ENCODE results near the gene PDE9A. TPM values are rescaled to one million over a fixed set of nuclear protein-coding genes. Genes with fewer than 3 reads are reported as not detected.

Gene PDE9A
- total RNA-seq, 3 donors from 2014 or later = 3.0 to 14.7 (median 10.5) TPM

DNA sequence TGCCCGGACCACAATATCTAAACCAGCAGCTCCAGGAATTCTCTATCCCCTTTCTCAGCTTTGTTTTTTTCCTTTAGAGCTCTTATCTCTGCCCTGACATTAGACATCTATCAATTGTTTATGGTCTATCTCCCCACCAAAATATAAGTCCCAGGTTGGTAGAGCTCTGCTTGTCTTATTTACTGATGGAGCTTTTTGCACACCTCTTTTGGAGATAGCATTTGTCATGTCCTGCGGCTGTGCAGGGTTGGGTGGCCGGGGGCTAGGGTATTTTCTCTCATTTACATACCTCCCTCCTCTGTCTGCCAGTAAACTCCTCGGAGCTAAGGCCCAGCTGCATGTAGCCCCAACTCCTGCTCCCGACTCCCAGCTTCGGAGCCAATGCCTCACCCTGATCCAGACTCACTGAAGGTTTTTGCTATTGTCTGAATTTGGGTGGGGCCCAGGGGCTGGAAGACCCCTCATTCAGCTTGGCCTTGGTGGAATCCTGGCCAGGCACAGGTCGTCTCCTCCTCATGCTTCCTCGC is 11.1 kb upstream of the PDE9A start:
- intact Hi-C loops (cut with DNase I; ENCODE audit: low total_unique reads) = no loop called here
- H3K4me1 ChIP-seq = peaks cover 0 to 6% of the 10 kb centered on the region in 2 donors
- H3K9me3 ChIP-seq = no peaks in the 10 kb centered on the region
- TF ChIP-seq, protein P1, sequence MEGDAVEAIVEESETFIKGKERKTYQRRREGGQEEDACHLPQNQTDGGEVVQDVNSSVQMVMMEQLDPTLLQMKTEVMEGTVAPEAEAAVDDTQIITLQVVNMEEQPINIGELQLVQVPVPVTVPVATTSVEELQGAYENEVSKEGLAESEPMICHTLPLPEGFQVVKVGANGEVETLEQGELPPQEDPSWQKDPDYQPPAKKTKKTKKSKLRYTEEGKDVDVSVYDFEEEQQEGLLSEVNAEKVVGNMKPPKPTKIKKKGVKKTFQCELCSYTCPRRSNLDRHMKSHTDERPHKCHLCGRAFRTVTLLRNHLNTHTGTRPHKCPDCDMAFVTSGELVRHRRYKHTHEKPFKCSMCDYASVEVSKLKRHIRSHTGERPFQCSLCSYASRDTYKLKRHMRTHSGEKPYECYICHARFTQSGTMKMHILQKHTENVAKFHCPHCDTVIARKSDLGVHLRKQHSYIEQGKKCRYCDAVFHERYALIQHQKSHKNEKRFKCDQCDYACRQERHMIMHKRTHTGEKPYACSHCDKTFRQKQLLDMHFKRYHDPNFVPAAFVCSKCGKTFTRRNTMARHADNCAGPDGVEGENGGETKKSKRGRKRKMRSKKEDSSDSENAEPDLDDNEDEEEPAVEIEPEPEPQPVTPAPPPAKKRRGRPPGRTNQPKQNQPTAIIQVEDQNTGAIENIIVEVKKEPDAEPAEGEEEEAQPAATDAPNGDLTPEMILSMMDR (IDR thresholded peaks at IDR 0.05) = no peak
- TF ChIP-seq POLR2A (IDR thresholded peaks at IDR 0.05) = no peak
- no peak for TF ChIP-seq POLR2AphosphoS5 (IDR thresholded peaks at IDR 0.05)
- H3K36me3 ChIP-seq = no peaks in the 10 kb centered on the region
- DNase-seq (ENCODE audit: low spot score in 2 of 2) = no peak
- no peaks in the 10 kb centered on the region for H3K27me3 ChIP-seq
- no peak overlapping the region for H3K27ac ChIP-seq
- H3K4me3 ChIP-seq = no peak overlapping the region

DNA sequence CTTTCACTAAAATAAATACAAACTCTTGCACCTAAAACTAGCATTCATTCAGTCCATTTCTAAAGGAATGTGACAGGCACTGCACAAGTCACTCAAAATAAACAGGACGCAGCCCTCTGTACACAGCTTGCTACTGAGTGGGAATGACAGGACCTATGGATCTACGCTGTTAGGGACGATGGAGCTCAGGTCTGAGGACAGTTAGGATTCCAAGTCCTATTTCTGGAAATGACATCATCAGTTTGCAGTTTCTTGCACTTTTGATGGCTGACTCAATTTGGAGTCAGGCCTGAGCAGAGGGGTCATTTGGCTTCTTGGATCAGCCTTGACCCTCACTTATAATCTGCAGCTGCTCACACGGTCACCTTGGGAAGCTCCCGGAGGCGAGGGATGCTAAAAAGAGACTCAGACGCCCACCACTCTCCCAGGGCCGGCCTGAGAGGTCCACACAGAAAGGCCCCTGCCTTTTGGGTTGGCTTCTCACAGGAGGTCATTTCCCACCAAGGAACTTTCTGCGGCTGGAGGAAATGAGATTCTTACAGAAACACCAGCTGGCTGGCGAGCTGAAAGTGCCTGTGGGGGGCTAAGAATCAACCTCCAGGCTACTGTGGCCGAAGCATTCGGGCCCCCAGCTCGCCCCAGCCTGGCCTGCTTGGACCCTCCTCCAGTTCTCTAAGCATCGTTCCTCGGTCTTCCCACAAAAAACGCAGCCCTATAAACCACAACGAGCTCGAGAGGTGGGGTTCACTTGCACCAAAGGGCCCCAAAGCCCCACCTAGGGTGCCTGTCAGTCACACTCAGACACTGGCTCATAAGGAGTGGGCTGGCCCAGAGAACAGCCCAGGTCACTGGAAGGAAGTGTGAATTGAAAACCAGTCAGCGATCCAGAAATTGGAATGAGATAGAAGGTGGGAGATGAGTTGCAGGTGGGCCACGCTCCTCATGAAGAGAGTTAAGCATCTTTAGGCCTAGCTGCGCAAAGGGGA is 8.9 kb upstream of the PDE9A start:
- no peak for DNase-seq (ENCODE audit: low spot score in 2 of 2)
- intact Hi-C loops (cut with DNase I; ENCODE audit: low total_unique reads) = no loop called here
- no peak overlapping the region for H3K27ac ChIP-seq
- no peaks in the 10 kb centered on the region for H3K9me3 ChIP-seq
- no peaks in the 10 kb centered on the region for H3K36me3 ChIP-seq
- H3K27me3 ChIP-seq = no peaks in the 10 kb centered on the region
- peaks cover 0 to 6% of the 10 kb centered on the region in 2 donors for H3K4me1 ChIP-seq
- TF ChIP-seq, protein P1 (IDR thresholded peaks at IDR 0.05) = no peak
- TF ChIP-seq POLR2A (IDR thresholded peaks at IDR 0.05) = no peak
- TF ChIP-seq POLR2AphosphoS5 (IDR thresholded peaks at IDR 0.05) = no peak
- no peak overlapping the region for H3K4me3 ChIP-seq

DNA sequence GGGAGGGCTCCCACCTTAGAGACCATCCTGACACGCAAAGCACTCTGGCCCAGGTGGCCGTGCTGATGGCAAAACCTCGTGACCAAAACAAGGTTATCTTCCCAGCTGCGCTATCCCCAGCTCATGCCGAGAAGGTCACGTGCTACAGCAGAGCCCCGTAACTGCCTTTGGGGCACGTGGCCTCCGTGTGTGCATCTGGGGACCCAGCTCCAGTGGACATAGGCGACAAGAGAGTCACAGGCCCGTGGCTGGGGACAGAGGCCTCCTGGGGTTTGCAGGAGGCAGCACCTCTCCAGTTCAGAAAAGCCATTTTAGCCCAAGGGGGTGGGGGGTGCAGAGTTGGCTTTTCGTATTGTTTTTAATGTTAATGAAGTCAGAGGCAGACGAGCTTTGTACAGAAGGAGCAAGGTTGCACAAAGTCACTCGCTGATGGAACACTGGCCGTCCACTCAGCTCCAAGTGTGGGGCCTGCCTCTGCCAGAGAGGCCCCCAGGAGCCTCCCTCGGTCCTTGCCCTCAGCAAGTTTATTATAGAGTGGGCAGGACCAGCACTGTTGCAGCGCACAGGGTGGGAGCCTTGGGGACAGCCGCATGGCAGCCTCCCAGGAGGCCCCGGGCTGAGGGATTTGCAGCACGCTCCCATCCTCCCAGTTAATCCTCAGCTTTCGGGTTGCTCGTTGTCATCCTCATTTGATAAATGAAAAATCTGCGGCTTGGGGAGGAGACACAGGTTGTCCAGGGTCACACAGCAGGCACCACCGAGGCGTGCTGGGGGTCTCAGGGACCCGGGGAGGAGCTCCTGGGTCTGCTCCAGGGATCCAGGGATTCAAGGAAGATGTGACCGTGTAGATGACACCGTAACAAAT is 8.0 kb upstream of the PDE9A start:
- Histone ChIP-seq H3K4me1 (peaks cover 0 to 3% of the 10 kb centered on the region in 2 donors), H3K4me3 (no peak overlapping the region), H3K27ac (no peak overlapping the region), H3K36me3 (no peaks in the 10 kb centered on the region), H3K27me3 (no peaks in the 10 kb centered on the region), H3K9me3 (no peaks in the 10 kb centered on the region)
- no peak for DNase-seq (ENCODE audit: low spot score in 2 of 2)
- TF ChIP-seq POLR2A (IDR thresholded peaks at IDR 0.05) (no peak), POLR2AphosphoS5 (IDR thresholded peaks at IDR 0.05) (no peak)
- TF ChIP-seq, protein P1 (IDR thresholded peaks at IDR 0.05) = no peak
- intact Hi-C loops (cut with DNase I; ENCODE audit: low total_unique reads) = no loop called here

DNA sequence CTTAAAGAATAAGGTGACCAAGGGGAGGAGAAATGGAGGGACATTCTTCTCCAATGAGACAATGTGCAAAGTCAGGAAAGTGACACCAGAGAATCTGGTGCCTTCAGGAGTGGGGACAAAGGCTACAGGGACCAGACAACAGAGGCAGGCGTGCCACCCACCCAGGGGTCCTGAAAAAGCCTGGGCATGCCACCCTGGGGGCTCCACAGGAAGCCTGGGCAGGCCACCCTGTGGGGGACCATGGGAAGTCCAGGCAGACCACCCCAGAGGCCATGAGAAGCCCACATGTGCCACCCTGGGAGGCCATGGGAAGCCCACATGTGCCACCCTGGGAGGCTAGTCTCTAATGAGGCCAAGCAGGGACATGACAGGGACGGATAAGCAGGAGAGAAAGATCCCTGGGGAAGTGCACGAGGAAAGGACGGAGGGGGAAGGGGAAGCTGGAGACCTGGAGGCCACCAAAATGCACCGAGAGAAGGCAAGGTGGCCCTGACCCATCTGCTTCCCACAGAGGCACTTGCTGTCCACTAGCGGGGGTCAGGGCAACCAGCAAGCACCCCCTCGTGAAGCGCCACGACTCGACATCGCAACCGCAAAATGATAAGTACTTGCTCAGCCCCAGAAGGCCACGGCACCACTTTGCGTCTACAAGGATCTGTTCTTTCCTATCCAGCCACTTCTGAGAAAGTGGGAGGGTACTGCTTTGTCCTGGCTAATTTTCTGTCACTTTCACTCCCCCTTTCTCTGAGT is 7.2 kb upstream of the PDE9A start:
- H3K36me3 ChIP-seq = no peaks in the 10 kb centered on the region
- no peak overlapping the region for H3K4me3 ChIP-seq
- TF ChIP-seq POLR2AphosphoS5 (IDR thresholded peaks at IDR 0.05) (no peak), POLR2A (IDR thresholded peaks at IDR 0.05) (no peak)
- TF ChIP-seq, protein P1 (IDR thresholded peaks at IDR 0.05) = no peak
- no peaks in the 10 kb centered on the region for H3K27me3 ChIP-seq
- no peaks in the 10 kb centered on the region for H3K9me3 ChIP-seq
- H3K4me1 ChIP-seq = no peaks in the 10 kb centered on the region
- intact Hi-C loops (cut with DNase I; ENCODE audit: low total_unique reads) = no loop called here
- DNase-seq (ENCODE audit: low spot score in 2 of 2) = no peak
- no peak overlapping the region for H3K27ac ChIP-seq

All from breast epithelium (tissue), 4 donors.